DND-41 (cell line): ENCODE data around the gene C16orf86.

ENCODE experiments used
- ATAC-seq: fragments of 200-7000 bp; cut with Tn5 transposase; 3 replicates; pipeline ENCODE4 v1.9.1; 2021; ENCODE audit warnings: low read depth; ENCODE audit not compliant: insufficient read depth
- DNase-seq: peaks from one replicate; pipeline ENCODE4 v3.0.0-alpha.2; 2020
- H2AFZ ChIP-seq: 2 replicates; pipeline ENCODE4 v1.6.0; 2012; ENCODE audit warnings: low read depth, low read length
- H3K27ac ChIP-seq: 2 replicates; pipeline ENCODE4 v1.5.1; 2012; ENCODE audit warnings: low read length, inconsistent platforms
- H3K27me3 ChIP-seq: fragments of 200-600 bp; sonication (generic); 2 replicates; pipeline ENCODE4 v1.6.0; 2012; ENCODE audit warnings: low read length, mild to moderate bottlenecking, inconsistent platforms; ENCODE audit not compliant: insufficient read depth, poor library complexity
- H3K36me3 ChIP-seq: 2 replicates; pipeline ENCODE4 v1.5.1; 2012; ENCODE audit warnings: low read length, inconsistent platforms; ENCODE audit not compliant: insufficient read depth
- H3K4me1 ChIP-seq: 2 replicates; pipeline ENCODE4 v1.5.1; 2012; ENCODE audit warnings: mild to moderate bottlenecking, low read length; ENCODE audit not compliant: insufficient read depth
- H3K4me2 ChIP-seq: 2 replicates; pipeline ENCODE4 v1.6.0; 2012; ENCODE audit warnings: mild to moderate bottlenecking, moderate library complexity, low read length, inconsistent platforms; ENCODE audit not compliant: insufficient read depth
- H3K4me3 ChIP-seq, 2 experiments: fragments of 200-600 bp in 1 of 2; shearing (Covaris generic) in 1 of 2; 2 replicates each; pipeline ENCODE4 v1.5.1; 2012 to 2016; ENCODE audit warnings: inconsistent platforms in 2 of 2, low read length in 2 of 2, mild to moderate bottlenecking in 2 of 2, low read depth in 1 of 2, moderate library complexity in 1 of 2
- H3K79me2 ChIP-seq: 2 replicates; pipeline ENCODE4 v1.6.0; 2012; ENCODE audit warnings: low read length, inconsistent platforms; ENCODE audit not compliant: insufficient read depth
- H3K9ac ChIP-seq: 2 replicates; pipeline ENCODE4 v1.6.0; 2012; ENCODE audit warnings: low read depth, mild to moderate bottlenecking, inconsistent platforms, low read length, moderate library complexity
- H3K9me3 ChIP-seq: 2 replicates; pipeline ENCODE4 v1.5.1; 2012; ENCODE audit warnings: low read length, moderate library complexity, mild to moderate bottlenecking, inconsistent platforms; ENCODE audit not compliant: insufficient read depth, severe bottlenecking
- H4K20me1 ChIP-seq: 2 replicates; pipeline ENCODE4 v1.6.0; 2012; ENCODE audit warnings: low read length; ENCODE audit not compliant: insufficient read depth
- CTCF ChIP-seq: IDR thresholded peaks from 2 replicates; pipeline ENCODE4 v1.5.1; 2012; ENCODE audit warnings: borderline replicate concordance, low read length, moderate library complexity, mild to moderate bottlenecking; ENCODE audit not compliant: poor library complexity, severe bottlenecking; ENCODE audit errors: extremely low read depth
- EZH2 ChIP-seq: IDR thresholded peaks from 3 replicates; pipeline ENCODE4 v1.6.1; 2012; ENCODE audit warnings: borderline replicate concordance, low read depth, mild to moderate bottlenecking, moderate library complexity, low read length, inconsistent platforms; ENCODE audit not compliant: severe bottlenecking

C16orf86 gene

GRCh38 chr16:67644038-67644437 lies 22.6 kb upstream of the C16orf86 start:
- H3K4me1 ChIP-seq, result peaks cover 35% of the 10 kb centered on the region
- H4K20me1 ChIP-seq, result peaks cover 3% of the 10 kb centered on the region; the same call in 1 of the 2 replicates
- no peaks in the 10 kb centered on the region for H3K27me3 ChIP-seq
- peak overlapping the region; percentile 96 for H3K9ac ChIP-seq
- peak overlapping the region; percentile 96 for H3K27ac ChIP-seq
- peak overlapping the region; percentile 86 for H2AFZ ChIP-seq
- ATAC-seq (no peak), DNase-seq (no peak)
- TF ChIP-seq CTCF (no peak), EZH2 (no peak)
- peaks cover 31% of the 10 kb centered on the region for H3K79me2 ChIP-seq
- peaks cover 38% of the 10 kb centered on the region for H3K36me3 ChIP-seq
- peak overlapping the region; percentile 70 for H3K4me2 ChIP-seq
- no peaks in the 10 kb centered on the region for H3K9me3 ChIP-seq
- peak overlapping the region in 1 of 2 experiments; percentile 59; a peak in 2 of 4 replicates for H3K4me3 ChIP-seq

- Histone ChIP-seq H3K27me3 (no peaks in the 10 kb centered on the region), H3K4me2 (peak overlapping the region; percentile 70), H3K27ac (peak overlapping the region; percentile 96), H3K4me1 (peaks cover 35% of the 10 kb centered on the region), H3K9me3 (no peaks in the 10 kb centered on the region), H3K4me3 (peak overlapping the region; percentile 57 to 59; a peak in 3 of 4 replicates), H3K36me3 (peaks cover 48% of the 10 kb centered on the region), H3K9ac (peak overlapping the region; percentile 96), H3K79me2 (peaks cover 33% of the 10 kb centered on the region), H2AFZ (peak overlapping the region; percentile 86), H4K20me1 (peaks cover 3% of the 10 kb centered on the region; the same call in 1 of the 2 replicates)
- ATAC-seq (peak; percentile 33), DNase-seq (peak; percentile 42)
- TF ChIP-seq CTCF (no peak), EZH2 (no peak)
Measured at GRCh38 chr16:67645397-67646121, 21.1 kb upstream of the C16orf86 start.

- Histone ChIP-seq H2AFZ (no peak overlapping the region), H3K4me2 (peak overlapping the region; percentile 70; the same call in 1 of the 2 replicates), H3K4me3 (no peak overlapping the region), H3K9me3 (no peaks in the 10 kb centered on the region), H3K27me3 (no peaks in the 10 kb centered on the region), H3K27ac (no peak overlapping the region), H3K4me1 (peaks cover 35% of the 10 kb centered on the region), H3K9ac (0 out of 2 replicates have a peak overlapping the region, but pooled peaks have one; percentile 96), H3K79me2 (peaks cover 33% of the 10 kb centered on the region), H3K36me3 (peaks cover 64% of the 10 kb centered on the region), H4K20me1 (peaks cover 13% of the 10 kb centered on the region)
- no peak for DNase-seq
- TF ChIP-seq CTCF (no peak), EZH2 (no peak)
- ATAC-seq, result no peak
Measured at GRCh38 chr16:67647111-67647651, 19.4 kb upstream of the C16orf86 start.
